HG03575 (cell line): ENCODE measurements around the gene GLYATL3.

Source experiments
- ATAC-seq: cut with Tn5 transposase; IDR thresholded peaks from one replicate; pipeline ENCODE4 v1.9.1; 2021; ENCODE audit not compliant: unreplicated experiment, insufficient number of reproducible peaks, low FRiP score; ENCODE audit errors: extremely low read depth

The GLYATL3 gene

GRCh38 chr6:49565261-49565660, 65.5 kb downstream of the GLYATL3 start:
- no peak for ATAC-seq

GRCh38 chr6:49565855-49566254, 66.1 kb downstream of the GLYATL3 start:
- ATAC-seq: no peak

GRCh38 chr6:49570474-49571079, 70.9 kb downstream of the GLYATL3 start:
- no peak for ATAC-seq

- ATAC-seq: no peak
These were observed 76.9 kb downstream of the GLYATL3 start for GRCh38 chr6:49576618-49577017.
